ENCODE data around the gene CTNNA3.
A peak's percentile ranks its signal among the peaks of the same experiment; 100 is the strongest.

Gene CTNNA3

GRCh38 chr10:66996996-66997395 is 699.0 kb downstream of the CTNNA3 start:
- DNase-seq, result no peak

- no peak for DNase-seq
Measured at GRCh38 chr10:66990143-66990830, 705.7 kb downstream of the CTNNA3 start.

- no peak for DNase-seq
Measured at GRCh38 chr10:66983475-66983818, 712.5 kb downstream of the CTNNA3 start.

GRCh38 chr10:66982792-66983474 is 713.1 kb downstream of the CTNNA3 start:
- DNase-seq, result no peak

GRCh38 chr10:66982053-66982420 is 714.0 kb downstream of the CTNNA3 start:
- no peak for DNase-seq

- DNase-seq, result no peak
Measured at GRCh38 chr10:66981361-66982052, 714.5 kb downstream of the CTNNA3 start.

- DNase-seq, result no peak
Measured at GRCh38 chr10:66980246-66980815, 715.7 kb downstream of the CTNNA3 start.

GRCh38 chr10:66964946-66965345 is 731.0 kb downstream of the CTNNA3 start:
- no peak for DNase-seq

- DNase-seq, result no peak
Measured at GRCh38 chr10:66958466-66958865, 737.5 kb downstream of the CTNNA3 start.

- no peak for DNase-seq
Measured at GRCh38 chr10:66951896-66952295, 744.1 kb downstream of the CTNNA3 start.

- no peak for DNase-seq
Measured at GRCh38 chr10:66943590-66943989, 752.4 kb downstream of the CTNNA3 start.

- no peak for DNase-seq
Measured at GRCh38 chr10:66942407-66942806, 753.6 kb downstream of the CTNNA3 start.

GRCh38 chr10:66941491-66941890 is 754.5 kb downstream of the CTNNA3 start:
- no peak for DNase-seq

- no peak for DNase-seq
Measured at GRCh38 chr10:66940965-66941364, 755.0 kb downstream of the CTNNA3 start.

GRCh38 chr10:66934711-66935110 is 761.3 kb downstream of the CTNNA3 start:
- DNase-seq, result no peak

GRCh38 chr10:66931949-66932343 is 764.0 kb downstream of the CTNNA3 start:
- DNase-seq, result no peak

GRCh38 chr10:66931340-66931948 is 764.6 kb downstream of the CTNNA3 start:
- DNase-seq, result peak in 1 of 2 donors; percentile 16

GRCh38 chr10:66929375-66929774 is 766.6 kb downstream of the CTNNA3 start:
- no peak for DNase-seq

- DNase-seq, result no peak
Measured at GRCh38 chr10:66928776-66929175, 767.2 kb downstream of the CTNNA3 start.

GRCh38 chr10:66927971-66928770 is 767.8 kb downstream of the CTNNA3 start:
- DNase-seq, result no peak

GRCh38 chr10:66927251-66927935 is 768.6 kb downstream of the CTNNA3 start:
- DNase-seq, result no peak

- DNase-seq, result no peak
Measured at GRCh38 chr10:66926841-66927240, 769.2 kb downstream of the CTNNA3 start.

All from CD4-positive, alpha-beta T cell treated with Interleukin-1 beta for 1 hour (primary cell).